ENCODE data around the gene EFHD2.

Gene EFHD2

DNA sequence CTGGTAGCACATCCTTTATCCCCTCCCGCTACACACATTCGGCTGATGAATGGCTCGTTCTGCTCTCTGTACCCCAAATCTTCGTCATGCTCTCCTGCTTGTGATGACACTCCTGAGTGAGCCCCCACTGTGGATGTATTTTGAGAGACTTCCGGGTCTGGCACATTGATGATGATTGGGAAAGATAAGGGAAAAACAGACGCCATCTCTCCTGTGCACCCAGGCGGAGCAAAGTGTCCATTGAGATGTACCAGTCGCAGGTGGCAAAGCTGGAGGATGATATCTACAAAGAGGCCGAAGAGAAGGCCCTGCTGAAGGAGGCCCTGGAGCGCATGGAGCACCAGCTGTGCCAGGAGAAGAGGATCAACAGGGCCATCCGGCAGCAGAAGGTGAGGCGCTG lies 27.9 kb upstream of the EFHD2 start:
- no peak for DNase-seq (ENCODE audit: low read depth)
- no peak overlapping the region for H3K4me3 ChIP-seq (replicated peaks; ENCODE audit: low read depth, low read length)
- TF ChIP-seq, protein P1, sequence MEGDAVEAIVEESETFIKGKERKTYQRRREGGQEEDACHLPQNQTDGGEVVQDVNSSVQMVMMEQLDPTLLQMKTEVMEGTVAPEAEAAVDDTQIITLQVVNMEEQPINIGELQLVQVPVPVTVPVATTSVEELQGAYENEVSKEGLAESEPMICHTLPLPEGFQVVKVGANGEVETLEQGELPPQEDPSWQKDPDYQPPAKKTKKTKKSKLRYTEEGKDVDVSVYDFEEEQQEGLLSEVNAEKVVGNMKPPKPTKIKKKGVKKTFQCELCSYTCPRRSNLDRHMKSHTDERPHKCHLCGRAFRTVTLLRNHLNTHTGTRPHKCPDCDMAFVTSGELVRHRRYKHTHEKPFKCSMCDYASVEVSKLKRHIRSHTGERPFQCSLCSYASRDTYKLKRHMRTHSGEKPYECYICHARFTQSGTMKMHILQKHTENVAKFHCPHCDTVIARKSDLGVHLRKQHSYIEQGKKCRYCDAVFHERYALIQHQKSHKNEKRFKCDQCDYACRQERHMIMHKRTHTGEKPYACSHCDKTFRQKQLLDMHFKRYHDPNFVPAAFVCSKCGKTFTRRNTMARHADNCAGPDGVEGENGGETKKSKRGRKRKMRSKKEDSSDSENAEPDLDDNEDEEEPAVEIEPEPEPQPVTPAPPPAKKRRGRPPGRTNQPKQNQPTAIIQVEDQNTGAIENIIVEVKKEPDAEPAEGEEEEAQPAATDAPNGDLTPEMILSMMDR (IDR thresholded peaks at IDR 0.05; ENCODE audit: low read length, missing control alignments), result no peak

DNA sequence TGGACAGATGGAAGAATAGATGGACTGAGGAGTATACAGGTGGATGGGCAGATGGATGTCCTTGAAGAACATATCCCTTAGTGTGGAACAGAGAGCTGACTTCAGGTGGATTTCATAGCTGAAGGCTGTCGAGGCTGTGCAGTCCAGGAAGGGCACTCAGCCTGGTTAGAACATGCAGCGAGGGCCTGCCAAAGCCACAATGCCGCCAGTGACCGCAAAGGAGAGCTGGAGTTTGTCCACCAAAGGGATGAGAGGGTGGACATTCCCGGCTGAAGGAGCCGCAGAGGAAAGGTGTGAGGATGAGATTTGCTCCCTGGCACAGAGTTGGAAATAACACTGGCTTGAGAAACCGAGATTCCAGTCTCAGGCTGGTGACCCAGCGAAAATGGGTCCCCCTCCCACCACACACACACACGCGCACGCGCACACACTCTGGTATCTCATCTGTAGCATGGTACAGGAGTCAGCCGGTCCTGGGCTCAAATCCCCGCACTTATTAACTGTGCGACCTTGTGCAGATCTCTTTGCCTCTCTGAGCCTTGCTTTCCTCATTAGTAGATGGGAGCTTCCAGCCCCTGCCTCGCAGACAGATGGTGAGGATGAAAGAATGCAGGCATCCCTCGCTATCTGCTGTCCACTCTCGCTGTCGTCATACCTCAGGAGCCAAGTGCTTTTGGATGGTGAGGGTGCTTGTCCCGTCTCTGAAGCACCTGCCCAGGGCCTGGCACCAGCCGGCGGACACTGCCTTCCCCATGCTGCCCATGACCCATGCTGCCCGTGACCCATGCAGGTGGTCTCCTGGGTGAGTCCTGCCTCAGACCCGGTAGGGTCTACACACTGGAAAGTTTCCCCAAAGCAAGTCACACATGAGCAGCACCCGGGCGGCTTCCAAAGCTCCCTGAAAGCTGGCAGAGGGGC lies 26.8 kb upstream of the EFHD2 start:
- H3K4me3 ChIP-seq (replicated peaks; ENCODE audit: low read depth, low read length), result no peak overlapping the region
- no peak for DNase-seq (ENCODE audit: low read depth)
- TF ChIP-seq, protein P1 (IDR thresholded peaks at IDR 0.05; ENCODE audit: low read length, missing control alignments), result no peak

DNA sequence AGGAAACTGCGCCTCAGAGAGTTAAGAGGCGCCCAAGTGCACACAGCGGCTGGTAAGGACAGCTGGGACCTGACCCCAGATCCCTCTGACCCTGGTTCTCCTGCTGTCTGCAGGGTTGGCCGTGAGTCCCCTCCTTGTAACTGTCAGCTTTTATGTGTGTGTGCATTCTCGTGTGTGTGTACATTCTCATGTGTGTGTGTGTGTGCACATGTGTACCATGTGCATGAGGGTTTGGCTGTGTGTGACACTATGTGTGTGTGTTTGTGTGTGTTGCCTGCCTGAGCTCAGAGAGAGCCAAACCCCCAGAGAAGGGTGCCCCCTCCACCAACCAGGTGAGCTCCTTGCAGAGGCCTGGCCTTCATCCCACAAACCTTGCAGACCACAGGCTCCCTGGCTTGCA lies 25.9 kb upstream of the EFHD2 start:
- TF ChIP-seq, protein P1 (IDR thresholded peaks at IDR 0.05; ENCODE audit: low read length, missing control alignments), result no peak
- DNase-seq (ENCODE audit: low read depth), result no peak
- H3K4me3 ChIP-seq (replicated peaks; ENCODE audit: low read depth, low read length), result no peak overlapping the region

DNA sequence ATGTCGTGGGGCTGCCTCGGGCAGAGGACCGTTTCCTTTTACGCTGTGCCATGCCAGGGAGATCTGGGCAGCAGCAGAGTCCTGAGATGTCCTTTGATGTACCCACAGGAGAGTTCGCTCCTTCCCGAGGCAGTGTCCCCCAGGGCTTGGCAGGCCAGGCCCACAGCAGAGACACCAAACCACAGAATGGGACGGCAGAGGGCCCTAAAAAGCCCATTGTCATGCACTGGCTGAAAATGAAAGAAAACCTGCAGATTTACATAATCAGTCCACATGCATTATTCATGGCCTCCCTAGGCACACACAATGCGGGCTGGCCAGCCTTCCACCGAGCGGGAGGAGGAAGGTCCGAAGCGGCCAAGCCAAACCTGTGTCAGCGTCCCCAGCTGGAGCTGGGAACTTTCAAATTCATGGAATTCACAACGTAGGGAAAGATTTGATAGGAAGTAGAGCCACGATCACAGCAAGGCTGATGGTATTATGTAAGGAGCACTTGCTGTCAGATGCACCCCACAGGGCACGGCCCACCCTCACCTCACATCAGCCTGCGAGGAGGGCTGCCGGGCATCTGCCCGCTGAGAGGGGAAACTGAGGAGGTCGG lies 25.3 kb upstream of the EFHD2 start:
- no peak overlapping the region for H3K4me3 ChIP-seq (replicated peaks; ENCODE audit: low read depth, low read length)
- no peak for DNase-seq (ENCODE audit: low read depth)
- TF ChIP-seq, protein P1 (IDR thresholded peaks at IDR 0.05; ENCODE audit: low read length, missing control alignments), result no peak

DNA sequence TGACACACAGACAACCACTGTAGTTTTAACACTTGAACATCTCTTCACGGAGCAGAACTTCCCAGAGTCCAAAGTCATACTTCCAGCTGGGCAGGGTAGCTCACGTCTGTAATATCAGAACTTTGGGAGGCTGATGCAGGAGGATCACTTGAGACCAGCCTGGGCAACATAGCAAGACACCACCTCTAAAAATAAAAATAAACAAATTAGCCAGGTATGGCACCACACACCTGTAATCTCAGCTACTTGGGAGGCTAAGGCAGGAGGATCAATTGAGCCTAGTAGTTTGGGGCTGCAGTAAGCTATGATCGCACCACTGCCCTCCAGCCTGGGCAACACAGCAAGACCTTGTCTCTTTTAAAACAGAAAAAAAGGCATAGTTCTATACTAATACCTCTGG lies 24.3 kb upstream of the EFHD2 start:
- H3K4me3 ChIP-seq (replicated peaks; ENCODE audit: low read depth, low read length), result no peak overlapping the region
- DNase-seq (ENCODE audit: low read depth), result no peak
- TF ChIP-seq, protein P1 (IDR thresholded peaks at IDR 0.05; ENCODE audit: low read length, missing control alignments), result no peak

DNA sequence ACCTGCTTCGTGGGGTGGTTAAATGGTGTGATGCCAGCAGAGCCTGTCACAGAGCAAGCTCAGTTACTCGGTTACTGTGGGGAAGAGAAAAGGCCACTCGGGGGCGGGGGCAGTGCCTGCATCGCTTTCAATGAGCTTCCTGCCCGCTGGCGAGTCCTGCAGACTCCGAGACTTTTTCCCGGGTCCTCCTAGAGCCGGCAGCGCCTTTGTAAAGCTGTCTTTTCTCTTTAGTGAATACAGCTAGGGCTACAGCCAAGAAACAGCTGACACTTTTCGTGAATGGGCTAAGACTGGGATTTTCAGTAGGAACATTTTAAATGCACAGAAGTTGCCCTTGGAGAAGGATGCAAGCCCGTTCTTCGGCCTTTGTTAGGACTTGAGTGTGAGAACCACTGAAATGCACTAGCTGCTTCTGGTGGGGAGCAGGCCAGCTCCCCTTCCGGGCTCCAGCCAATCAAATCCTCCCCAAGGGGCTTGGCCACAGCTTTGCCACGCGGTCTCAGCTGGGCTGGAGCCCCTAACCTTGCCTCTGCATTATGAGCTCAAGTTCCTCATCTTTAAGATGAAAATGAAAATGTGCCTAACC lies 23.4 kb upstream of the EFHD2 start:
- no peak overlapping the region for H3K4me3 ChIP-seq (replicated peaks; ENCODE audit: low read depth, low read length)
- TF ChIP-seq, protein P1 (IDR thresholded peaks at IDR 0.05; ENCODE audit: low read length, missing control alignments), result no peak
- DNase-seq (ENCODE audit: low read depth), result no peak
